K562 (cell line): ENCODE results near the gene TIPIN. TPM values are rescaled to one million over a fixed set of nuclear protein-coding genes. Genes with fewer than 3 reads are reported as not detected.
A peak's percentile ranks its signal among the peaks of the same experiment; 100 is the strongest.

Experiments used
- BRD4 ChIP-seq: fragments of 200-600 bp; sonication (generic); IDR thresholded peaks from 2 replicates; pipeline ENCODE4 v1.6.1; 2017; ENCODE audit warnings: inconsistent platforms
- CCNT2 ChIP-seq: IDR thresholded peaks from 2 replicates; pipeline ENCODE4 v1.6.1; 2011; ENCODE audit warnings: borderline replicate concordance, low read depth, mild to moderate bottlenecking, moderate library complexity, mixed read lengths, low read length; ENCODE audit not compliant: insufficient read length; ENCODE audit errors: extremely low read depth
- HMGN3 ChIP-seq: IDR thresholded peaks from 2 replicates; pipeline ENCODE4 v1.6.1; 2011; ENCODE audit warnings: borderline replicate concordance, low read depth, mild to moderate bottlenecking, mixed read lengths, low read length; ENCODE audit not compliant: insufficient read length; ENCODE audit errors: extremely low read depth
- RBM34 ChIP-seq: fragments of 200-400 bp; formaldehyde crosslinking; IDR thresholded peaks from 2 replicates; pipeline ENCODE4 v1.6.1; 2018; ENCODE audit warnings: low read length, borderline replicate concordance; ENCODE audit not compliant: insufficient read depth
- RCOR1 ChIP-seq, 2 experiments: IDR thresholded peaks; 2 replicates each; pipeline ENCODE4 v1.6.1; 2012; ENCODE audit warnings: low read depth in 2 of 2, low read length in 2 of 2, borderline replicate concordance in 1 of 2, improper control_type of control experiment in 1 of 2
- SRF ChIP-seq, 2 experiments: fragments of 250-450, 450-650 bp in 1 of 2; sonication (Bioruptor Pico) in 1 of 2; sonication (generic) in 1 of 2; formaldehyde crosslinking; IDR thresholded peaks; 2 replicates each; pipeline versions ENCODE4 v1.5.0 to v1.5.1; 2020 to 2022; ENCODE audit warnings: mild to moderate bottlenecking in 1 of 2, missing genetic modification reagents in 1 of 2
- ZEB2 ChIP-seq: fragments of 450-650 bp; IDR thresholded peaks from 2 replicates; pipeline ENCODE4 v1.6.1; 2016
- ZFX ChIP-seq: sonication (generic); formaldehyde crosslinking; IDR thresholded peaks from 2 replicates; pipeline ENCODE4 v1.8.0; 2022; ENCODE audit warnings: mild to moderate bottlenecking, missing genetic modification reagents, moderate library complexity
- polyA plus RNA-seq, 8 experiments: library from polyadenylated mRNA; depleted of rRNA in 4 of 8; stranded (reverse) in 5 of 8; unstranded in 3 of 8; fragments of >200 nt; fragmentation: Nextera tagmentation in 2 of 8; fragmentation: Illumina TruSeq in 1 of 8; extraction: Ambion mirVana in 2 of 8; extraction: Trizol in 1 of 8; gene quantifications; 2 replicates each; pipeline versions ENCODE4 v1.2.1 to v1.2.3, GENCODE V29; 2011 to 2014; ENCODE audit warnings: inconsistent platforms in 1 of 8, missing spikeins in 1 of 8
- total RNA-seq, 7 experiments: library from RNA; depleted of rRNA in 6 of 7; stranded (reverse); fragments of >200 nt in 6 of 7; fragmentation: Illumina TruSeq in 2 of 7; extraction: Trizol in 2 of 7; gene quantifications; 2 replicates each; pipeline versions ENCODE4 v1.2.1 to v1.2.3, GENCODE V29; 2011 to 2021; ENCODE audit warnings: low replicate concordance in 1 of 7
- TF ChIP-seq, protein P1 (sequence below), 2 experiments: fragments of 450-650 bp; conservative IDR thresholded peaks; 2 replicates each; pipeline ENCODE4 v1.6.1; 2017; ENCODE audit warnings: mild to moderate bottlenecking in 2 of 2, moderate library complexity in 2 of 2
- TF ChIP-seq, protein P2 (sequence below): IDR thresholded peaks from 2 replicates; pipeline ENCODE4 v1.6.1; 2011; ENCODE audit not compliant: insufficient read length; ENCODE audit errors: extremely low read depth
- TF ChIP-seq, protein P3 (sequence below), 2 experiments: IDR thresholded peaks; 2 replicates each; pipeline ENCODE4 v1.6.1; 2011; ENCODE audit warnings: borderline replicate concordance in 1 of 2, control low read depth in 1 of 2, low read depth in 1 of 2, low read length in 1 of 2, mild to moderate bottlenecking in 1 of 2, mixed read lengths in 1 of 2, moderate library complexity in 1 of 2; ENCODE audit not compliant: insufficient read depth in 1 of 2, insufficient read length in 1 of 2, poor library complexity in 1 of 2, severe bottlenecking in 1 of 2; ENCODE audit errors: extremely low read depth in 1 of 2
- TF ChIP-seq, protein P4 (sequence below): fragments of 450-650 bp; IDR thresholded peaks from 2 replicates; pipeline ENCODE4 v1.6.1; 2016; ENCODE audit warnings: borderline replicate concordance
- TF ChIP-seq, protein P5 (sequence below): sonication (generic); formaldehyde crosslinking; IDR thresholded peaks from 2 replicates; pipeline ENCODE4 v1.8.1; 2023; ENCODE audit warnings: mild to moderate bottlenecking, missing genetic modification reagents, moderate library complexity
- TF ChIP-seq, protein P6 (sequence below), 2 experiments: IDR thresholded peaks; 2 replicates each; pipeline ENCODE4 v1.6.1; 2012; ENCODE audit warnings: improper control_type of control experiment in 2 of 2, low read depth in 2 of 2, low read length in 2 of 2, borderline replicate concordance in 1 of 2

TIPIN gene
- total and polyA plus RNA-seq, 9 of the 15 experiments (the other 6 are each of a cell fraction or from before 2014, with no cell fraction given) = 22.9 to 61.4 (median 42.0) TPM

DNA sequence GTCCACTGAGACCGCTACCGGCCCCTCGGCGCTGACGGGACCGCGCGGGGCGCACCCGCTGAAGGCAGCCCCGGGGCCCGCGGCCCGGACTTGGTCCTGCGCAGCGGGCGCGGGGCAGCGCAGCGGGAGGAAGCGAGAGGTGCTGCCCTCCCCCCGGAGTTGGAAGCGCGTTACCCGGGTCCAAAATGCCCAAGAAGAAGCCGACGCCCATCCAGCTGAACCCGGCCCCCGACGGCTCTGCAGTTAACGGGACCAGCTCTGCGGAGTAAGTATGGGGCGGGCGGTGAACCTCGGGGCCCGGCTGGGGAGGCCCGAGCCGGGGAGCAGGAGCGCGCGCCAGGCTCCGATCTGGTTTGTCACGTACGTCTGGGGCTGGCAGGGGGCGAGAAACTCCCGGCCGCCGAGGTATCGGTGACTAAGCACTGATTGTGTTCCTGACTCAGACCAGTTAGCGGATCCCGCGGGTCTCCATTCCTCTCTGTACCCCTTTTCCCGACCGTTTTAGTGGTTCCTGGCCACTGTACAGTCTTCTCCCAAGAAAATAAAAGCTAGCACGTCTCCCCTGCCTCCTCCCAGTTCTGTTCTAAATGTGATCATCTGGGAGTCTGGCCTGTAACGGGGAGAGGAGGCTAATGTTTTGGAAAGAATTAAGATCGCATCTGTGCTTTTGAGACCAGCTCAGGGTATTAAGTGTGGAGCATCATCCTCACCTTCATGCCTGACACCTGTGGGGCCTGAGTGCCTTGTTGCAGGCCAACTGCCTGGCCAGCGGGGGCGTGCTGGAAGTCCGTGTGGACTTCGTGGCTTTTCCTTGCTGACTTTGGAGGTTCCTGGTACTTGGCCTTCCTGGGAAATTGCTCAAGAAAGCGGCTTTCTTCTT is 30.9 kb upstream of the TIPIN start (continued):
- TF ChIP-seq, protein P1, sequence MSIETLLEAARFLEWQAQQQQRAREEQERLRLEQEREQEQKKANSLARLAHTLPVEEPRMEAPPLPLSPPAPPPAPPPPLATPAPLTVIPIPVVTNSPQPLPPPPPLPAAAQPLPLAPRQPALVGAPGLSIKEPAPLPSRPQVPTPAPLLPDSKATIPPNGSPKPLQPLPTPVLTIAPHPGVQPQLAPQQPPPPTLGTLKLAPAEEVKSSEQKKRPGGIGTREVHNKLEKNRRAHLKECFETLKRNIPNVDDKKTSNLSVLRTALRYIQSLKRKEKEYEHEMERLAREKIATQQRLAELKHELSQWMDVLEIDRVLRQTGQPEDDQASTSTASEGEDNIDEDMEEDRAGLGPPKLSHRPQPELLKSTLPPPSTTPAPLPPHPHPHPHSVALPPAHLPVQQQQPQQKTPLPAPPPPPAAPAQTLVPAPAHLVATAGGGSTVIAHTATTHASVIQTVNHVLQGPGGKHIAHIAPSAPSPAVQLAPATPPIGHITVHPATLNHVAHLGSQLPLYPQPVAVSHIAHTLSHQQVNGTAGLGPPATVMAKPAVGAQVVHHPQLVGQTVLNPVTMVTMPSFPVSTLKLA (conservative IDR thresholded peaks at IDR 0.05) = peak in 1 of 2 experiments; percentile 33; a peak in 1 of 4 replicates
- TF ChIP-seq, protein P2, sequence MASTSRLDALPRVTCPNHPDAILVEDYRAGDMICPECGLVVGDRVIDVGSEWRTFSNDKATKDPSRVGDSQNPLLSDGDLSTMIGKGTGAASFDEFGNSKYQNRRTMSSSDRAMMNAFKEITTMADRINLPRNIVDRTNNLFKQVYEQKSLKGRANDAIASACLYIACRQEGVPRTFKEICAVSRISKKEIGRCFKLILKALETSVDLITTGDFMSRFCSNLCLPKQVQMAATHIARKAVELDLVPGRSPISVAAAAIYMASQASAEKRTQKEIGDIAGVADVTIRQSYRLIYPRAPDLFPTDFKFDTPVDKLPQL = no peak
- TF ChIP-seq CCNT2 (peak; percentile 12), RCOR1 (IDR thresholded peaks at IDR 0.05; ENCODE audit: borderline replicate concordance in 1 of 2, low read depth in 2 of 2, low read length in 2 of 2) (peak in 1 of 2 experiments; percentile 33; a peak in 1 of 4 replicates), ZEB2 (peak; percentile 46; the same call in 1 of the 2 replicates), HMGN3 (no peak), RBM34 (no peak), ZFX (peak; percentile 9), BRD4 (no peak), SRF (CRISPR knock-in tag; IDR thresholded peaks at IDR 0.05) (0 out of 4 replicates have a peak, but pooled peaks of 1 of the 2 experiments have one; percentile 24)
- TF ChIP-seq, protein P3, sequence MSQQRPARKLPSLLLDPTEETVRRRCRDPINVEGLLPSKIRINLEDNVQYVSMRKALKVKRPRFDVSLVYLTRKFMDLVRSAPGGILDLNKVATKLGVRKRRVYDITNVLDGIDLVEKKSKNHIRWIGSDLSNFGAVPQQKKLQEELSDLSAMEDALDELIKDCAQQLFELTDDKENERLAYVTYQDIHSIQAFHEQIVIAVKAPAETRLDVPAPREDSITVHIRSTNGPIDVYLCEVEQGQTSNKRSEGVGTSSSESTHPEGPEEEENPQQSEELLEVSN (IDR thresholded peaks at IDR 0.05; ENCODE audit: borderline replicate concordance in 1 of 2, extremely low read depth in 1 of 2, insufficient read depth in 1 of 2, insufficient read length in 1 of 2, low read depth in 1 of 2, low read length in 1 of 2, poor library complexity in 1 of 2, severe bottlenecking in 1 of 2) = no peak
- TF ChIP-seq, protein P4, sequence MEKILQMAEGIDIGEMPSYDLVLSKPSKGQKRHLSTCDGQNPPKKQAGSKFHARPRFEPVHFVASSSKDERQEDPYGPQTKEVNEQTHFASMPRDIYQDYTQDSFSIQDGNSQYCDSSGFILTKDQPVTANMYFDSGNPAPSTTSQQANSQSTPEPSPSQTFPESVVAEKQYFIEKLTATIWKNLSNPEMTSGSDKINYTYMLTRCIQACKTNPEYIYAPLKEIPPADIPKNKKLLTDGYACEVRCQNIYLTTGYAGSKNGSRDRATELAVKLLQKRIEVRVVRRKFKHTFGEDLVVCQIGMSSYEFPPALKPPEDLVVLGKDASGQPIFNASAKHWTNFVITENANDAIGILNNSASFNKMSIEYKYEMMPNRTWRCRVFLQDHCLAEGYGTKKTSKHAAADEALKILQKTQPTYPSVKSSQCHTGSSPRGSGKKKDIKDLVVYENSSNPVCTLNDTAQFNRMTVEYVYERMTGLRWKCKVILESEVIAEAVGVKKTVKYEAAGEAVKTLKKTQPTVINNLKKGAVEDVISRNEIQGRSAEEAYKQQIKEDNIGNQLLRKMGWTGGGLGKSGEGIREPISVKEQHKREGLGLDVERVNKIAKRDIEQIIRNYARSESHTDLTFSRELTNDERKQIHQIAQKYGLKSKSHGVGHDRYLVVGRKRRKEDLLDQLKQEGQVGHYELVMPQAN = peak; percentile 27; the same call in 1 of the 2 replicates
- TF ChIP-seq, protein P5, sequence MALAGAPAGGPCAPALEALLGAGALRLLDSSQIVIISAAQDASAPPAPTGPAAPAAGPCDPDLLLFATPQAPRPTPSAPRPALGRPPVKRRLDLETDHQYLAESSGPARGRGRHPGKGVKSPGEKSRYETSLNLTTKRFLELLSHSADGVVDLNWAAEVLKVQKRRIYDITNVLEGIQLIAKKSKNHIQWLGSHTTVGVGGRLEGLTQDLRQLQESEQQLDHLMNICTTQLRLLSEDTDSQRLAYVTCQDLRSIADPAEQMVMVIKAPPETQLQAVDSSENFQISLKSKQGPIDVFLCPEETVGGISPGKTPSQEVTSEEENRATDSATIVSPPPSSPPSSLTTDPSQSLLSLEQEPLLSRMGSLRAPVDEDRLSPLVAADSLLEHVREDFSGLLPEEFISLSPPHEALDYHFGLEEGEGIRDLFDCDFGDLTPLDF (CRISPR knock-in tag) = 0 out of 2 replicates have a peak, but pooled peaks have one; percentile 34
- TF ChIP-seq, protein P6, sequence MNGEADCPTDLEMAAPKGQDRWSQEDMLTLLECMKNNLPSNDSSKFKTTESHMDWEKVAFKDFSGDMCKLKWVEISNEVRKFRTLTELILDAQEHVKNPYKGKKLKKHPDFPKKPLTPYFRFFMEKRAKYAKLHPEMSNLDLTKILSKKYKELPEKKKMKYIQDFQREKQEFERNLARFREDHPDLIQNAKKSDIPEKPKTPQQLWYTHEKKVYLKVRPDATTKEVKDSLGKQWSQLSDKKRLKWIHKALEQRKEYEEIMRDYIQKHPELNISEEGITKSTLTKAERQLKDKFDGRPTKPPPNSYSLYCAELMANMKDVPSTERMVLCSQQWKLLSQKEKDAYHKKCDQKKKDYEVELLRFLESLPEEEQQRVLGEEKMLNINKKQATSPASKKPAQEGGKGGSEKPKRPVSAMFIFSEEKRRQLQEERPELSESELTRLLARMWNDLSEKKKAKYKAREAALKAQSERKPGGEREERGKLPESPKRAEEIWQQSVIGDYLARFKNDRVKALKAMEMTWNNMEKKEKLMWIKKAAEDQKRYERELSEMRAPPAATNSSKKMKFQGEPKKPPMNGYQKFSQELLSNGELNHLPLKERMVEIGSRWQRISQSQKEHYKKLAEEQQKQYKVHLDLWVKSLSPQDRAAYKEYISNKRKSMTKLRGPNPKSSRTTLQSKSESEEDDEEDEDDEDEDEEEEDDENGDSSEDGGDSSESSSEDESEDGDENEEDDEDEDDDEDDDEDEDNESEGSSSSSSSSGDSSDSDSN (IDR thresholded peaks at IDR 0.05; ENCODE audit: borderline replicate concordance in 1 of 2, low read depth in 2 of 2, low read length in 2 of 2) = peak in 1 of 2 experiments; percentile 54; a peak in 1 of 4 replicates
